BJ (cell line): ENCODE data around the gene RSF1. TPM values are rescaled to one million over a fixed set of nuclear protein-coding genes. Genes with fewer than 3 reads are reported as not detected.

Experiments used
- CTCF ChIA-PET: fragments of 350-600 bp; formaldehyde crosslinking; extraction: SDS; loops from one replicate; lab custom pipeline; 2021; ENCODE audit warnings: antibody characterized with exemption, inconsistent platforms; lab: Yijun Ruan, JAX
- POLR2A ChIA-PET: fragments of 300-600 bp; sonication (Branson Sonifier 250); formaldehyde crosslinking; extraction: SDS; loops from one replicate; lab custom pipeline; 2021; ENCODE audit warnings: antibody characterized with exemption; lab: Charles Lee
- DNase-seq: peaks from one replicate; pipeline ENCODE4 v3.0.0-alpha.2; 2011; ENCODE audit warnings: low read depth
- H3K27me3 ChIP-seq: 2 replicates; pipeline ENCODE4 v1.6.0; 2011; ENCODE audit warnings: low read length; ENCODE audit not compliant: control insufficient read depth, insufficient read depth
- H3K36me3 ChIP-seq: 2 replicates; pipeline ENCODE4 v1.5.1; 2011; ENCODE audit warnings: low read length; ENCODE audit not compliant: control insufficient read depth, insufficient read depth
- H3K4me3 ChIP-seq: 2 replicates; pipeline ENCODE4 v1.5.1; 2011; ENCODE audit warnings: low read depth, mild to moderate bottlenecking, control low read depth, low read length
- polyA plus RNA-seq: library from polyadenylated mRNA; depleted of rRNA; stranded (reverse); fragments of >200 nt; gene quantifications from 2 replicates; pipeline ENCODE4 v1.2.3, GENCODE V29; 2011
- TF ChIP-seq, protein P1 (sequence below): IDR thresholded peaks from 2 replicates; pipeline ENCODE4 v1.5.1; 2011; ENCODE audit warnings: low read depth, mild to moderate bottlenecking, control low read depth, inconsistent platforms, low read length, moderate library complexity; ENCODE audit not compliant: insufficient read depth

Gene RSF1
- polyA plus RNA-seq, 1 experiment = 6.0 TPM

DNA sequence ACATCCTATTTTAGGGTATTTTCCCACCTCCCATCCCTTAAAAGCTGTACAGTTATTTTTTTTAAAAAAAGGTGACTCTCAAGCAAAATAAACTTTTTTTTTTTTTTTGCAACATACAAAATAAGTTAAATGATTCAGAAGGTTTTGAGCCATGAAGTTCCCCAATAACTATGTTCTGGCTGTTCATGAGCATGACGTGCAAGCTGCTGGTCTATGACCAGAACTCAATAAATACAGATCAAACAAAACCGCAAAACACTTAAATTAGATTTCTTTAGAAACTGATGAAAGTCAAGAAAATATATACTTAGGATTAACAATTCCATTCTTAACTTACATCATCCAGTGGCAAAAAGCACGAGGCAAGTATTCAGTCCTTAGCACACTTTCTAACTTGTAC is 158.9 kb downstream of the RSF1 start:
- Histone ChIP-seq H3K27me3 (no peaks in the 10 kb centered on the region), H3K4me3 (no peak overlapping the region), H3K36me3 (no peaks in the 10 kb centered on the region)
- ChIA-PET POLR2A (no interaction called here), CTCF (interaction anchor here (1.4 kb wide), 2 partner anchors 9 to 12 kb away, joined by 3 read pairs; no protein-coding TSS in a partner anchor)
- TF ChIP-seq, protein P1, sequence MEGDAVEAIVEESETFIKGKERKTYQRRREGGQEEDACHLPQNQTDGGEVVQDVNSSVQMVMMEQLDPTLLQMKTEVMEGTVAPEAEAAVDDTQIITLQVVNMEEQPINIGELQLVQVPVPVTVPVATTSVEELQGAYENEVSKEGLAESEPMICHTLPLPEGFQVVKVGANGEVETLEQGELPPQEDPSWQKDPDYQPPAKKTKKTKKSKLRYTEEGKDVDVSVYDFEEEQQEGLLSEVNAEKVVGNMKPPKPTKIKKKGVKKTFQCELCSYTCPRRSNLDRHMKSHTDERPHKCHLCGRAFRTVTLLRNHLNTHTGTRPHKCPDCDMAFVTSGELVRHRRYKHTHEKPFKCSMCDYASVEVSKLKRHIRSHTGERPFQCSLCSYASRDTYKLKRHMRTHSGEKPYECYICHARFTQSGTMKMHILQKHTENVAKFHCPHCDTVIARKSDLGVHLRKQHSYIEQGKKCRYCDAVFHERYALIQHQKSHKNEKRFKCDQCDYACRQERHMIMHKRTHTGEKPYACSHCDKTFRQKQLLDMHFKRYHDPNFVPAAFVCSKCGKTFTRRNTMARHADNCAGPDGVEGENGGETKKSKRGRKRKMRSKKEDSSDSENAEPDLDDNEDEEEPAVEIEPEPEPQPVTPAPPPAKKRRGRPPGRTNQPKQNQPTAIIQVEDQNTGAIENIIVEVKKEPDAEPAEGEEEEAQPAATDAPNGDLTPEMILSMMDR = no peak
- DNase-seq = no peak

DNA sequence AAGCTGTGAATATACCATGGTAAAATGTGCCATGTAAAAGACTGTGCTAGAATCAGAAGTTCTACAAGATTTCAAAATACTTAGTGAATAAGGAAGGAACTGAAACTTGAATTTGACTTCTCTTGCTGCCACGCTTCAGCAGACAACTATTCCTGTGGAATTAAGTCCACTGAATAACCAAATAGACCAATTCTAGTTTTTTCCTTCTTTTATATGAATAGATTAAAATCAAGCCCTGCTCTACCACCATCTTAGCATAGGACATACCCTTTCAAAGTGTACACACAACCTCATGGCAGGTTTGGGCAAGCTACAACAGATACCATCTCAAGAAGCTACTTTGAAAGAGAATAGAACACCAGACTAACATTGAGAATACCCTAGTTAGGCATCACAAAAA is 159.6 kb downstream of the RSF1 start:
- Histone ChIP-seq H3K27me3 (no peaks in the 10 kb centered on the region), H3K36me3 (no peaks in the 10 kb centered on the region), H3K4me3 (no peak overlapping the region)
- TF ChIP-seq, protein P1 = no peak
- ChIA-PET POLR2A (no interaction called here), CTCF (interaction anchor here (1.4 to 1.7 kb wide), 2 partner anchors 10 to 27 kb away, joined by 3 to 6 read pairs; no protein-coding TSS in a partner anchor)
- no peak for DNase-seq

DNA sequence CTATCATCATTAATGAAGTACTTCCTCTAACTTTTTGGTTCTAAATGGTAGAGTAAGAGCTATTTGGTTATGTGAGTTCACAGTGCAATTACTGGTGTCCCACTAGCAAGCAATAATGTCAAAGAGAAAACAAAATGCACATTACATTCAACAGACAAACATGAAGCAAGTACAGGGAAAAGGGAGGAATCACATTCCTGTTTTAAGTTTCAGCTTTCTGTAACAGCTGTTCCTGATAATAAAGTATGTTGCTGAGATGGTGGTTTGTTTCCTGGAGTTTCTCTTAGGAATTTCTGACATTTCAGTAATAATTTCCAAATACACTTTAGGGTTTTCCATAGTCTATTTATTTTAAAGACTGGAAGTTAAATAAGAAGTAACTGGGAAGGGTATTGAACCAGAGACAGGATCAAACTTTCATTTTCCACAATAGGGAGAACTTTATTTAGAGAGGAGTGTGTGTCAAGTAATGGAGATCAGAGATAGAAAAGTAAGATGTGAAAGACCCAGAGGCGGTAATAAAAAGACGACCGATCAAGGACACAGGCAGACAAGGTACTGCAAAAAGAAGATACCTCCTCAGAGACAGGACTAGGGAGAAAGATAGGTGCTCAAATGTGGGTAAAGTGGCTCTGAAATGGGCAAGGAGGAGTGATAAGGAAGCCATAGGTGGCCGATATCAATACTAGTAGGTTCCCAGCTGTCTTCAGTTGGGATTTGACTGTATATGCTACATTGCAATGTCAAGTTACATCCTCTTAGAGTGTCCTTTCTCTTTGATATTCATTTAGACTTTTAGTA is 162.1 kb downstream of the RSF1 start:
- TF ChIP-seq, protein P1 = no peak
- ChIA-PET CTCF (interaction anchor here (0.7 to 1.2 kb wide), 2 partner anchors 39 to 386 kb away, joined by 3 to 4 read pairs; no protein-coding TSS in a partner anchor), POLR2A (interaction anchor here (0.6 kb wide), 1 partner anchor 331 kb away, joined by 5 read pairs; no protein-coding TSS in a partner anchor)
- DNase-seq = peak; percentile 39
- no peaks in the 10 kb centered on the region for H3K36me3 ChIP-seq
- no peak overlapping the region for H3K4me3 ChIP-seq
- no peaks in the 10 kb centered on the region for H3K27me3 ChIP-seq

GRCh38 chr11:77656362-77656761 is 164.2 kb downstream of the RSF1 start:
- no peaks in the 10 kb centered on the region for H3K36me3 ChIP-seq
- POLR2A ChIA-PET = no interaction called here
- H3K27me3 ChIP-seq = no peaks in the 10 kb centered on the region
- DNase-seq = no peak
- CTCF ChIA-PET = no interaction called here
- no peak overlapping the region for H3K4me3 ChIP-seq
- TF ChIP-seq, protein P1 = no peak

DNA sequence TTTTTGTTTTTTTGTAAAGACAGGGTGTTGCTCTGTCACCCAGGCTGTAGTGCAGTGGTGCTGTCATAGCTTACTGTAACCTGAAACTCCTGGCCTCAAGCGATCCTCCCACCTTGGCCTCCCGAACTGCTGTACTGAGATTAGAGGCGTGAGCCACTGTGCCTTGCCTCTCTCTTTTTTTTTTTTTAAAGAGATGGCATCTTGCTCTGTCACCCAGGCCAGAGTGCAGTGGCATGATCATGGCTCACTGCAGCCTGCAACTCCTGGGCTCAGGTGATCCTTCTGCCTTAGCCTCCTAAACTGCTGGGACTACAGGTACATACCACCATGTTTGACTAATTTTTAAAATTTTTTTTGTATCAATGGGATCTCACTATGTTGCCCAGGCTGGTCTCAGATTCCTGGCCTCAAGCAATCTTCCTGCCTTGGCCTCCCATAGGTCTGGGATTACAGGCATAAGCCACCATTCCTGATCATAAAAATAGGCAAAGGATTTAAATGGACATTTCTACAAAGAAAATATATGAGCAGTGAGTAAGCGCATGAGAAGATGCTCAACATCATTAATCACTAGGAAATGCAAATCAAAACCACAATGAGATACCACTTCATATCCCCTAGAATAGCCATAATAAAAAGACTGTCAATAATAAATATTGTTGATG is 165.6 kb downstream of the RSF1 start:
- Histone ChIP-seq H3K27me3 (no peaks in the 10 kb centered on the region), H3K4me3 (no peak overlapping the region), H3K36me3 (no peaks in the 10 kb centered on the region)
- DNase-seq = no peak
- CTCF ChIA-PET = no interaction called here
- POLR2A ChIA-PET = no interaction called here
- TF ChIP-seq, protein P1 = no peak
